OCI-LY3 (cell line): ENCODE data around the gene DNAJC1.

Experiments used
- EZH2phosphoT487 ChIP-seq: fragments of 200-600 bp; shearing (Covaris generic); IDR thresholded peaks from 2 replicates; pipeline ENCODE4 v1.6.1; 2018; ENCODE audit warnings: antibody characterized with exemption, mixed run types, low read depth
- TF ChIP-seq, protein P1 (sequence below): fragments of 200-600, 300-600 bp; sonication (generic); IDR thresholded peaks from 2 replicates; pipeline ENCODE4 v1.5.1; 2014; ENCODE audit warnings: antibody characterized with exemption, low read length, low read depth

DNA sequence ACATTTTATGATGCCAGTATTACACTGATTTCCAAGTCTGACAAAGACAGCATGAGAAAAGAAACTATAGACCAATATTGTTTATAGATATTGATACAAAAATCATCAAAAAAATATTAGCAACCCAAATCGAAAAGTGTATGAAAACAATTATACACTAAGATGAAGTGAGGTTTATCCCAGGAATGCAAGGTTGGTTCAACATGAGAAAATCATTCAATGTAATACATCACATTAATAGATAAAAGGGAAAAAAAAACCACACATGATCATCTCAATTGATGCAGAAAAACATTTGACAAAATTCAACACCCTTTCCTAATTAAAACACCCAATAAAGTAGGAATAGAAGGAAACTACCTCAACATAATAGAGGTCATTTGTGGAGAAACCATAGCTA lies 153.9 kb downstream of the DNAJC1 start:
- TF ChIP-seq, protein P1, sequence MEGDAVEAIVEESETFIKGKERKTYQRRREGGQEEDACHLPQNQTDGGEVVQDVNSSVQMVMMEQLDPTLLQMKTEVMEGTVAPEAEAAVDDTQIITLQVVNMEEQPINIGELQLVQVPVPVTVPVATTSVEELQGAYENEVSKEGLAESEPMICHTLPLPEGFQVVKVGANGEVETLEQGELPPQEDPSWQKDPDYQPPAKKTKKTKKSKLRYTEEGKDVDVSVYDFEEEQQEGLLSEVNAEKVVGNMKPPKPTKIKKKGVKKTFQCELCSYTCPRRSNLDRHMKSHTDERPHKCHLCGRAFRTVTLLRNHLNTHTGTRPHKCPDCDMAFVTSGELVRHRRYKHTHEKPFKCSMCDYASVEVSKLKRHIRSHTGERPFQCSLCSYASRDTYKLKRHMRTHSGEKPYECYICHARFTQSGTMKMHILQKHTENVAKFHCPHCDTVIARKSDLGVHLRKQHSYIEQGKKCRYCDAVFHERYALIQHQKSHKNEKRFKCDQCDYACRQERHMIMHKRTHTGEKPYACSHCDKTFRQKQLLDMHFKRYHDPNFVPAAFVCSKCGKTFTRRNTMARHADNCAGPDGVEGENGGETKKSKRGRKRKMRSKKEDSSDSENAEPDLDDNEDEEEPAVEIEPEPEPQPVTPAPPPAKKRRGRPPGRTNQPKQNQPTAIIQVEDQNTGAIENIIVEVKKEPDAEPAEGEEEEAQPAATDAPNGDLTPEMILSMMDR, result no peak
- TF ChIP-seq EZH2phosphoT487, result no peak
